Measurements from ENCODE around the gene TAMM41. TPM values are rescaled to one million over a fixed set of nuclear protein-coding genes. Genes with fewer than 3 reads are reported as not detected.

The TAMM41 gene
- total and polyA plus RNA-seq, 2 experiments from 2014 or later = 9.6 to 14.1 TPM

- no peaks in the 10 kb centered on the region for H4K20me1 ChIP-seq (ENCODE audit: insufficient read depth, poor library complexity, severe bottlenecking)
- H3K27me3 ChIP-seq = no peaks in the 10 kb centered on the region
- TF ChIP-seq, protein P1, sequence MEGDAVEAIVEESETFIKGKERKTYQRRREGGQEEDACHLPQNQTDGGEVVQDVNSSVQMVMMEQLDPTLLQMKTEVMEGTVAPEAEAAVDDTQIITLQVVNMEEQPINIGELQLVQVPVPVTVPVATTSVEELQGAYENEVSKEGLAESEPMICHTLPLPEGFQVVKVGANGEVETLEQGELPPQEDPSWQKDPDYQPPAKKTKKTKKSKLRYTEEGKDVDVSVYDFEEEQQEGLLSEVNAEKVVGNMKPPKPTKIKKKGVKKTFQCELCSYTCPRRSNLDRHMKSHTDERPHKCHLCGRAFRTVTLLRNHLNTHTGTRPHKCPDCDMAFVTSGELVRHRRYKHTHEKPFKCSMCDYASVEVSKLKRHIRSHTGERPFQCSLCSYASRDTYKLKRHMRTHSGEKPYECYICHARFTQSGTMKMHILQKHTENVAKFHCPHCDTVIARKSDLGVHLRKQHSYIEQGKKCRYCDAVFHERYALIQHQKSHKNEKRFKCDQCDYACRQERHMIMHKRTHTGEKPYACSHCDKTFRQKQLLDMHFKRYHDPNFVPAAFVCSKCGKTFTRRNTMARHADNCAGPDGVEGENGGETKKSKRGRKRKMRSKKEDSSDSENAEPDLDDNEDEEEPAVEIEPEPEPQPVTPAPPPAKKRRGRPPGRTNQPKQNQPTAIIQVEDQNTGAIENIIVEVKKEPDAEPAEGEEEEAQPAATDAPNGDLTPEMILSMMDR (IDR thresholded peaks at IDR 0.05; ENCODE audit: poor library complexity) = no peak
- TF ChIP-seq EZH2phosphoT487 (IDR thresholded peaks at IDR 0.05; ENCODE audit: low read depth, severe bottlenecking, unreplicated experiment) (no peak), EZH2 (IDR thresholded peaks at IDR 0.05; ENCODE audit: borderline replicate concordance) (no peak)
- H3K79me2 ChIP-seq = no peaks in the 10 kb centered on the region
- H3K9me2 ChIP-seq (replicated peaks; ENCODE audit: insufficient read depth) = no peaks in the 10 kb centered on the region
- no peak overlapping the region for H3K4me2 ChIP-seq
- 95% methylated on average over 7 of the region's 7 CpGs for WGBS (ENCODE audit: low lambda C conversion rate, missing lambda C conversion rate)
- H3K4me3 ChIP-seq = no peak overlapping the region
- no peak for DNase-seq (ENCODE audit: low spot score)
- H3K27ac ChIP-seq = no peak overlapping the region
- H3K4me1 ChIP-seq (ENCODE audit: insufficient read depth) = no peaks in the 10 kb centered on the region
- H2AFZ ChIP-seq = no peak overlapping the region
- no peaks in the 10 kb centered on the region for H3K9me3 ChIP-seq (ENCODE audit: low read depth)
- H3K36me3 ChIP-seq (replicated peaks; ENCODE audit: insufficient read depth, low read depth) = no peaks in the 10 kb centered on the region
Observed at GRCh38 chr3:11829416-11829815, 17.3 kb downstream of the TAMM41 start.

DNA sequence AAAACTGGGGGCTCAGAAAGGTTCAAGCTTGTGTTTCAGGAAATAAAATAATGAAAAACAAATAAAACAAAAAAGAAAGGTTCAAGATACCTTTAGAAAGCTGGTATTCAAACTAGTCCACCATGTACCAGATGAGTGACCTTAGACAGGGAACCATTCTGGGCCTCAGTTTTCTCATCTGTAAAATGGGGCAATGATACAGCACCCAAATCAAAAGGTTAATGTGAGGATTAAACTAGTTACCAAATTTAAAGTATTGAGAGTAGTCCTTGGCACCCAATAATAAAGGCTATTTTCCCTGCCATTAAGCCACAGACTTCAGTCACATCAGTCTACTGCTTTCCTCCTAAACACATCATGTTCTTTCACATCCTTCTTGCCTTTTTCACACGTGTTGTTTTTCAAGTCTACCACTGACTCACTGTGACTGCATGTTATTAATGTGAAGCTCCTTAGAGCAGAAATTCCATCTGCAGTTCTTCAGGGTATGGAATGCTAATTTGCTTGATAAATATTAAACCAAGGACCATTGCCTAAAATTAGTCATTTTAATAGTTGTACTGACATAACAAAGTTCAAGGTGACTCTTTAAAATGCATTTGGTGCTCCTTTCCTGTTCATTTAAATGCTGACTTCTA is 19.9 kb downstream of the TAMM41 start:
- DNase-seq (ENCODE audit: low spot score) = no peak
- Histone ChIP-seq H4K20me1 (ENCODE audit: insufficient read depth, poor library complexity, severe bottlenecking) (no peaks in the 10 kb centered on the region), H3K9me2 (replicated peaks; ENCODE audit: insufficient read depth) (no peaks in the 10 kb centered on the region), H3K9me3 (ENCODE audit: low read depth) (no peaks in the 10 kb centered on the region), H3K27me3 (no peaks in the 10 kb centered on the region), H3K4me2 (no peak overlapping the region), H3K79me2 (no peaks in the 10 kb centered on the region), H3K4me1 (ENCODE audit: insufficient read depth) (no peaks in the 10 kb centered on the region), H3K36me3 (replicated peaks; ENCODE audit: insufficient read depth, low read depth) (no peaks in the 10 kb centered on the region), H3K27ac (no peak overlapping the region), H2AFZ (no peak overlapping the region), H3K4me3 (no peak overlapping the region)
- TF ChIP-seq, protein P1 (IDR thresholded peaks at IDR 0.05; ENCODE audit: poor library complexity) = no peak
- TF ChIP-seq EZH2phosphoT487 (IDR thresholded peaks at IDR 0.05; ENCODE audit: low read depth, severe bottlenecking, unreplicated experiment) (no peak), EZH2 (IDR thresholded peaks at IDR 0.05; ENCODE audit: borderline replicate concordance) (no peak)
- 91% methylated on average over 1 of the region's 1 CpG for WGBS (ENCODE audit: low lambda C conversion rate, missing lambda C conversion rate)

- Histone ChIP-seq H3K27me3 (no peaks in the 10 kb centered on the region), H3K9me2 (replicated peaks; ENCODE audit: insufficient read depth) (no peaks in the 10 kb centered on the region), H4K20me1 (ENCODE audit: insufficient read depth, poor library complexity, severe bottlenecking) (no peaks in the 10 kb centered on the region), H3K9me3 (ENCODE audit: low read depth) (no peaks in the 10 kb centered on the region), H3K27ac (no peak overlapping the region), H2AFZ (no peak overlapping the region), H3K79me2 (no peaks in the 10 kb centered on the region), H3K36me3 (replicated peaks; ENCODE audit: insufficient read depth, low read depth) (no peaks in the 10 kb centered on the region), H3K4me1 (ENCODE audit: insufficient read depth) (no peaks in the 10 kb centered on the region), H3K4me3 (no peak overlapping the region), H3K4me2 (no peak overlapping the region)
- WGBS (ENCODE audit: low lambda C conversion rate, missing lambda C conversion rate) = 92% methylated on average over 5 of the region's 5 CpGs
- DNase-seq (ENCODE audit: low spot score) = no peak
- TF ChIP-seq EZH2phosphoT487 (IDR thresholded peaks at IDR 0.05; ENCODE audit: low read depth, severe bottlenecking, unreplicated experiment) = no peak
- no peak for TF ChIP-seq EZH2 (IDR thresholded peaks at IDR 0.05; ENCODE audit: borderline replicate concordance)
- TF ChIP-seq, protein P1 (IDR thresholded peaks at IDR 0.05; ENCODE audit: poor library complexity) = no peak
Observed at GRCh38 chr3:11825301-11825700, 21.4 kb downstream of the TAMM41 start.
